OCI-LY3 (cell line): ENCODE data around the gene LONRF3.
"Not testable (repeated sequence)": the region's sequence is repeated elsewhere in the genome, so short reads cannot be mapped to it uniquely, and the experiment has no call there.

ENCODE experiments used
- EZH2phosphoT487 ChIP-seq: fragments of 200-600 bp; shearing (Covaris generic); IDR thresholded peaks from 2 replicates; pipeline ENCODE4 v1.6.1; 2018; ENCODE audit warnings: antibody characterized with exemption, mixed run types, low read depth
- TF ChIP-seq, protein P1 (sequence below): fragments of 200-600, 300-600 bp; sonication (generic); IDR thresholded peaks from 2 replicates; pipeline ENCODE4 v1.5.1; 2014; ENCODE audit warnings: antibody characterized with exemption, low read length, low read depth

DNA sequence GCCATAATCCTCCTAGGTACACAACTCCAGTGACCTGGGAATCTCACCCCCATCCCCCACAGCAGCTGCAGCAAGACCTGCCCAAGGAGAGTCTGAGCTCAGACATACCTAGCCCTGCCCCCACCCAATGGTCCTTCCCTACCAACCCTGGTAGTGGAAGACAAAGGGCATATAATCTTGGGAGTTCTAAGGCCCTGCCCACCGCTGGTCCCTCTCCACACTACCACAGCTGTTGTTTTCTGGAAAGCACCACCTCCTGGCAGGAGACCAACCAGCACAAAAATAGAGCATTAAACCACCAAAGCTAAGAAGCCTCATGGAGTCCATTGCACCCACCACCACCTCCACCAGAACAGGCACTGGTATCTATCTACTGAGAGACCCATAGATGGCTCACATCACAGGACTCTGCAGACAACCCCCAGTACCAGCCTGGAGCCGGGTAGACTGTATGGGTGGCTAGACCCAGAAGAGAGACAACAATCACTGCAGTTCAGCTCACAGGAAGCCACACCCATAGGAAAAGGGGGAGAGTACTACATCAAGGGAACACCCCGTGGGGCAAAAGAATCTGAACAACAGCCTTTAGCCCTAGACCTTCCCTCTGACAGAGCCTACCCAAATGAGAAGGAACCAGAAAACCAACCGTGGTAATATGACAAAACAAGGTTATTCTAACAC lies 18.2 kb downstream of the LONRF3 start:
- TF ChIP-seq, protein P1, sequence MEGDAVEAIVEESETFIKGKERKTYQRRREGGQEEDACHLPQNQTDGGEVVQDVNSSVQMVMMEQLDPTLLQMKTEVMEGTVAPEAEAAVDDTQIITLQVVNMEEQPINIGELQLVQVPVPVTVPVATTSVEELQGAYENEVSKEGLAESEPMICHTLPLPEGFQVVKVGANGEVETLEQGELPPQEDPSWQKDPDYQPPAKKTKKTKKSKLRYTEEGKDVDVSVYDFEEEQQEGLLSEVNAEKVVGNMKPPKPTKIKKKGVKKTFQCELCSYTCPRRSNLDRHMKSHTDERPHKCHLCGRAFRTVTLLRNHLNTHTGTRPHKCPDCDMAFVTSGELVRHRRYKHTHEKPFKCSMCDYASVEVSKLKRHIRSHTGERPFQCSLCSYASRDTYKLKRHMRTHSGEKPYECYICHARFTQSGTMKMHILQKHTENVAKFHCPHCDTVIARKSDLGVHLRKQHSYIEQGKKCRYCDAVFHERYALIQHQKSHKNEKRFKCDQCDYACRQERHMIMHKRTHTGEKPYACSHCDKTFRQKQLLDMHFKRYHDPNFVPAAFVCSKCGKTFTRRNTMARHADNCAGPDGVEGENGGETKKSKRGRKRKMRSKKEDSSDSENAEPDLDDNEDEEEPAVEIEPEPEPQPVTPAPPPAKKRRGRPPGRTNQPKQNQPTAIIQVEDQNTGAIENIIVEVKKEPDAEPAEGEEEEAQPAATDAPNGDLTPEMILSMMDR: not testable (repeated sequence)
- not testable (repeated sequence) for TF ChIP-seq EZH2phosphoT487
